Measurements from ENCODE around the gene NCK2.

NCK2 gene

GRCh38 chr2:105859694-105859951 is 114.9 kb downstream of the NCK2 start:
- H3K27me3 ChIP-seq = no peaks in the 10 kb centered on the region
- no peak overlapping the region for H3K4me3 ChIP-seq
- no peak for TF ChIP-seq Cebpa-rat (IDR thresholded peaks at IDR 0.05)
- H4K20me1 ChIP-seq = peaks cover 90% of the 10 kb centered on the region
- no peaks in the 10 kb centered on the region for H3K4me1 ChIP-seq
- no peaks in the 10 kb centered on the region for H3K9me3 ChIP-seq
- H3K36me3 ChIP-seq = peaks cover 86% of the 10 kb centered on the region
- no peak overlapping the region for H3K27ac ChIP-seq
- no peak overlapping the region for H3K4me2 ChIP-seq
- no peak overlapping the region for H3K9ac ChIP-seq

GRCh38 chr2:105860567-105860966 is 115.9 kb downstream of the NCK2 start:
- H3K36me3 ChIP-seq = peaks cover 86% of the 10 kb centered on the region
- no peak overlapping the region for H3K9ac ChIP-seq
- H4K20me1 ChIP-seq = peaks cover 90% of the 10 kb centered on the region
- no peak overlapping the region for H3K4me3 ChIP-seq
- no peaks in the 10 kb centered on the region for H3K27me3 ChIP-seq
- no peak for TF ChIP-seq Cebpa-rat (IDR thresholded peaks at IDR 0.05)
- H3K27ac ChIP-seq = no peak overlapping the region
- H3K4me2 ChIP-seq = no peak overlapping the region
- no peaks in the 10 kb centered on the region for H3K4me1 ChIP-seq
- H3K9me3 ChIP-seq = no peaks in the 10 kb centered on the region

- H3K4me1 ChIP-seq = no peaks in the 10 kb centered on the region
- no peak overlapping the region for H3K4me2 ChIP-seq
- H3K27ac ChIP-seq = no peak overlapping the region
- no peak for TF ChIP-seq Cebpa-rat (IDR thresholded peaks at IDR 0.05)
- H3K9ac ChIP-seq = no peak overlapping the region
- H3K27me3 ChIP-seq = no peaks in the 10 kb centered on the region
- H3K4me3 ChIP-seq = no peak overlapping the region
- no peaks in the 10 kb centered on the region for H3K9me3 ChIP-seq
- H3K36me3 ChIP-seq = peaks cover 85% of the 10 kb centered on the region
- H4K20me1 ChIP-seq = peaks cover 91% of the 10 kb centered on the region
Measured at GRCh38 chr2:105861200-105861599, 116.5 kb downstream of the NCK2 start.

GRCh38 chr2:105862843-105863242 is 118.1 kb downstream of the NCK2 start:
- no peaks in the 10 kb centered on the region for H3K27me3 ChIP-seq
- peaks cover 74% of the 10 kb centered on the region for H3K36me3 ChIP-seq
- no peak overlapping the region for H3K9ac ChIP-seq
- H3K4me3 ChIP-seq = no peak overlapping the region
- H3K27ac ChIP-seq = no peak overlapping the region
- H4K20me1 ChIP-seq = peaks cover 92% of the 10 kb centered on the region
- TF ChIP-seq Cebpa-rat (IDR thresholded peaks at IDR 0.05) = no peak
- H3K9me3 ChIP-seq = no peaks in the 10 kb centered on the region
- H3K4me2 ChIP-seq = no peak overlapping the region
- H3K4me1 ChIP-seq = peaks cover 5% of the 10 kb centered on the region; the same call in 1 of the 2 replicates

GRCh38 chr2:105864262-105864661 is 119.5 kb downstream of the NCK2 start:
- H3K4me3 ChIP-seq = no peak overlapping the region
- no peaks in the 10 kb centered on the region for H3K27me3 ChIP-seq
- H3K9ac ChIP-seq = no peak overlapping the region
- H4K20me1 ChIP-seq = peaks cover 92% of the 10 kb centered on the region
- no peak for TF ChIP-seq Cebpa-rat (IDR thresholded peaks at IDR 0.05)
- H3K36me3 ChIP-seq = peaks cover 74% of the 10 kb centered on the region
- no peaks in the 10 kb centered on the region for H3K9me3 ChIP-seq
- peak overlapping the region; percentile 22; the same call in 1 of the 2 replicates for H3K27ac ChIP-seq
- H3K4me2 ChIP-seq = no peak overlapping the region
- peaks cover 16% of the 10 kb centered on the region for H3K4me1 ChIP-seq

GRCh38 chr2:105865222-105865913 is 120.7 kb downstream of the NCK2 start:
- Histone ChIP-seq H3K36me3 (peaks cover 74% of the 10 kb centered on the region), H3K27me3 (no peaks in the 10 kb centered on the region), H3K4me2 (no peak overlapping the region), H3K9me3 (no peaks in the 10 kb centered on the region), H3K27ac (no peak overlapping the region), H3K4me1 (peaks cover 22% of the 10 kb centered on the region), H3K4me3 (no peak overlapping the region), H3K9ac (no peak overlapping the region), H4K20me1 (peaks cover 92% of the 10 kb centered on the region)
- TF ChIP-seq Cebpa-rat (IDR thresholded peaks at IDR 0.05) = no peak

- no peaks in the 10 kb centered on the region for H3K9me3 ChIP-seq
- H3K9ac ChIP-seq = no peak overlapping the region
- H3K4me1 ChIP-seq = peaks cover 22% of the 10 kb centered on the region
- no peak overlapping the region for H3K4me2 ChIP-seq
- peaks cover 97% of the 10 kb centered on the region for H4K20me1 ChIP-seq
- no peaks in the 10 kb centered on the region for H3K27me3 ChIP-seq
- peaks cover 79% of the 10 kb centered on the region for H3K36me3 ChIP-seq
- H3K4me3 ChIP-seq = no peak overlapping the region
- no peak overlapping the region for H3K27ac ChIP-seq
- TF ChIP-seq Cebpa-rat (IDR thresholded peaks at IDR 0.05) = no peak
Measured at GRCh38 chr2:105866216-105867185, 121.8 kb downstream of the NCK2 start.

GRCh38 chr2:105867587-105867986 is 122.9 kb downstream of the NCK2 start:
- no peak overlapping the region for H3K4me2 ChIP-seq
- H3K4me1 ChIP-seq = peaks cover 28% of the 10 kb centered on the region
- peaks cover 100% of the 10 kb centered on the region for H4K20me1 ChIP-seq
- H3K9ac ChIP-seq = no peak overlapping the region
- H3K27ac ChIP-seq = no peak overlapping the region
- no peak for TF ChIP-seq Cebpa-rat (IDR thresholded peaks at IDR 0.05)
- no peaks in the 10 kb centered on the region for H3K27me3 ChIP-seq
- no peak overlapping the region for H3K4me3 ChIP-seq
- peaks cover 88% of the 10 kb centered on the region for H3K36me3 ChIP-seq
- no peaks in the 10 kb centered on the region for H3K9me3 ChIP-seq

- Histone ChIP-seq H3K27me3 (no peaks in the 10 kb centered on the region), H3K4me1 (peaks cover 28% of the 10 kb centered on the region), H3K4me3 (no peak overlapping the region), H3K9me3 (no peaks in the 10 kb centered on the region), H3K36me3 (peaks cover 88% of the 10 kb centered on the region), H3K9ac (no peak overlapping the region), H3K27ac (no peak overlapping the region), H3K4me2 (no peak overlapping the region), H4K20me1 (peaks cover 100% of the 10 kb centered on the region)
- TF ChIP-seq Cebpa-rat (IDR thresholded peaks at IDR 0.05) = no peak
Measured at GRCh38 chr2:105868060-105868459, 123.3 kb downstream of the NCK2 start.

GRCh38 chr2:105869341-105869740 is 124.6 kb downstream of the NCK2 start:
- no peak overlapping the region for H3K4me3 ChIP-seq

More at GRCh38 chr2:105869341-105869740, 124.6 kb downstream of the NCK2 start:
- Histone ChIP-seq H3K27me3 (no peaks in the 10 kb centered on the region), H3K4me2 (no peak overlapping the region; the same call in 1 of the 2 replicates), H3K9ac (0 out of 2 replicates have a peak overlapping the region, but pooled peaks have one; percentile 4), H3K36me3 (peaks cover 78% of the 10 kb centered on the region), H3K4me1 (peaks cover 31% of the 10 kb centered on the region), H3K9me3 (no peaks in the 10 kb centered on the region), H3K27ac (no peak overlapping the region), H4K20me1 (peaks cover 100% of the 10 kb centered on the region)
- no peak for TF ChIP-seq Cebpa-rat (IDR thresholded peaks at IDR 0.05)

Measured in BLaER1 (cell line).